Esophagus muscularis mucosa (tissue), 4 donors: ENCODE data around the gene RAB10. TPM values are rescaled to one million over a fixed set of nuclear protein-coding genes. Genes with fewer than 3 reads are reported as not detected.

ENCODE experiments used
- DNase-seq: peaks from one replicate; pipeline ENCODE4 v3.0.0-alpha.2; 2017; ENCODE audit errors: extremely low spot score
- H3K27ac ChIP-seq, 4 donors: fragments of 200-600 bp; sonication (generic); replicated peaks in 1 of 4; 1 replicate in 3 of 4; 2 replicates in 1 of 4; pipeline ENCODE4 v1.5.1; 2016 to 2019; ENCODE audit warnings: mild to moderate bottlenecking in 1 of 4
- H3K27me3 ChIP-seq, 4 donors: fragments of 200-600 bp; sonication (generic); one replicate each; pipeline versions ENCODE4 v1.5.1 to v1.6.0; 2016 to 2019
- H3K36me3 ChIP-seq, 4 donors: fragments of 200-600 bp; sonication (generic); one replicate each; pipeline ENCODE4 v1.5.1; 2016 to 2019
- H3K4me1 ChIP-seq, 4 donors: fragments of 200-600 bp; sonication (generic); one replicate each; pipeline ENCODE4 v1.5.1; 2016 to 2019
- H3K4me3 ChIP-seq, 4 donors: fragments of 200-600 bp; sonication (generic); 1 replicate in 2 of 4; 2 replicates in 2 of 4; pipeline ENCODE4 v1.5.1; 2016 to 2019; ENCODE audit warnings: mild to moderate bottlenecking in 4 of 4, moderate library complexity in 1 of 4
- H3K9me3 ChIP-seq, 4 donors: fragments of 200-600 bp; sonication (generic); 1 replicate in 3 of 4; 2 replicates in 1 of 4; pipeline ENCODE4 v1.5.1; 2016 to 2019
- EP300 ChIP-seq: sonication (generic); formaldehyde crosslinking; IDR thresholded peaks from one replicate; pipeline ENCODE4 v1.6.1; 2017; ENCODE audit warnings: antibody characterized with exemption
- POLR2A ChIP-seq: fragments of 450-650 bp; IDR thresholded peaks from one replicate; pipeline ENCODE4 v1.6.1; 2017; ENCODE audit warnings: antibody characterized with exemption, moderate library complexity, mild to moderate bottlenecking, low read depth
- POLR2AphosphoS5 ChIP-seq, 2 donors: sonication (generic); formaldehyde crosslinking; IDR thresholded peaks; one replicate each; pipeline ENCODE4 v1.6.1; 2017; ENCODE audit warnings: antibody characterized with exemption in 2 of 2
- WGBS: methylation state at CpG from one replicate; pipeline ENCODE4 v1.1.5; 2018; 5-methylcytosine and 5-hydroxymethylcytosine counted together
- intact Hi-C: fragments of 100-400 bp; cut with DNase I; formaldehyde crosslinking; loops from one replicate; pipeline ENCODE4 v1.15.1; 2023
- total RNA-seq, 4 donors: library from RNA; depleted of rRNA; stranded (reverse); fragments of >200 nt; gene quantifications; one replicate each; pipeline versions ENCODE4 v1.1.0 to v1.2.1, GENCODE V29; 2016
- TF ChIP-seq, protein P1 (sequence below), 3 experiments: fragments of 200-600 bp in 2 of 3; fragments of 450-650 bp in 1 of 3; sonication (generic) in 2 of 3; IDR thresholded peaks; one replicate each; pipeline ENCODE4 v1.5.1; 2017 to 2019; ENCODE audit warnings: antibody characterized with exemption in 3 of 3, mild to moderate bottlenecking in 2 of 3, moderate library complexity in 1 of 3

Gene RAB10
- total RNA-seq, 4 donors from 2014 or later = 91.0 to 106 (median 98.1) TPM

DNA sequence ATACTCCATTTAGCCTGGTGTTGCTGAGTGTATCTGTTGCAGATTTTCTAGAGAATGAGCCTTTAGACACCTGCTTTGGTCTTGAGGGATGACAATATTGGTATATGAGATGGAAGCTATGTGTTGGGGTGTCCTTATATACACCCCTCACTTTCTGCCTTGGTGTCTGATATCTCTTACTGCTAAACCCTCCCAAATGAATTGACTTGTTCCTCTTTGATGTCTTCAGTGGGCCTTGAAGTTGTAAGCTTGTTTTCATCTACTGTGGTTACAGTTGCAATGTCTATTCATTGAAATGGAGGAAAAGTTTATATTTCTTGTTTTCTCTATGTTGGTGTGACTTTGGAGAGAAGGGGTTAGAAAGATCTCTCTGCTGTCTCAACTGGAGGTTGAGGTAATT lies 18.9 kb downstream of the RAB10 start:
- no peak for TF ChIP-seq POLR2AphosphoS5 (IDR thresholded peaks at IDR 0.05)
- TF ChIP-seq, protein P1, sequence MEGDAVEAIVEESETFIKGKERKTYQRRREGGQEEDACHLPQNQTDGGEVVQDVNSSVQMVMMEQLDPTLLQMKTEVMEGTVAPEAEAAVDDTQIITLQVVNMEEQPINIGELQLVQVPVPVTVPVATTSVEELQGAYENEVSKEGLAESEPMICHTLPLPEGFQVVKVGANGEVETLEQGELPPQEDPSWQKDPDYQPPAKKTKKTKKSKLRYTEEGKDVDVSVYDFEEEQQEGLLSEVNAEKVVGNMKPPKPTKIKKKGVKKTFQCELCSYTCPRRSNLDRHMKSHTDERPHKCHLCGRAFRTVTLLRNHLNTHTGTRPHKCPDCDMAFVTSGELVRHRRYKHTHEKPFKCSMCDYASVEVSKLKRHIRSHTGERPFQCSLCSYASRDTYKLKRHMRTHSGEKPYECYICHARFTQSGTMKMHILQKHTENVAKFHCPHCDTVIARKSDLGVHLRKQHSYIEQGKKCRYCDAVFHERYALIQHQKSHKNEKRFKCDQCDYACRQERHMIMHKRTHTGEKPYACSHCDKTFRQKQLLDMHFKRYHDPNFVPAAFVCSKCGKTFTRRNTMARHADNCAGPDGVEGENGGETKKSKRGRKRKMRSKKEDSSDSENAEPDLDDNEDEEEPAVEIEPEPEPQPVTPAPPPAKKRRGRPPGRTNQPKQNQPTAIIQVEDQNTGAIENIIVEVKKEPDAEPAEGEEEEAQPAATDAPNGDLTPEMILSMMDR (IDR thresholded peaks at IDR 0.05) = no peak
- TF ChIP-seq EP300 = no peak
- no peak for TF ChIP-seq POLR2A
- H3K4me3 ChIP-seq = no peak overlapping the region
- H3K4me1 ChIP-seq = peaks cover 12 to 68% (median 66%) of the 10 kb centered on the region in 4 donors
- H3K36me3 ChIP-seq = no peaks in the 10 kb centered on the region
- no peak for DNase-seq
- H3K9me3 ChIP-seq = no peaks in the 10 kb centered on the region
- no peaks in the 10 kb centered on the region for H3K27me3 ChIP-seq
- H3K27ac ChIP-seq = no peak overlapping the region
- intact Hi-C loops = no loop called here

- 61% methylated on average over 4 of the region's 4 CpGs for WGBS
- H3K36me3 ChIP-seq = no peaks in the 10 kb centered on the region
- H3K27me3 ChIP-seq = no peaks in the 10 kb centered on the region
- H3K4me3 ChIP-seq = no peak overlapping the region
- H3K4me1 ChIP-seq = peaks cover 7 to 67% (median 60%) of the 10 kb centered on the region in 4 donors
- H3K9me3 ChIP-seq = no peaks in the 10 kb centered on the region
- no peak overlapping the region for H3K27ac ChIP-seq
- no peak for TF ChIP-seq POLR2A
- TF ChIP-seq, protein P1 (IDR thresholded peaks at IDR 0.05) = no peak
- no peak for TF ChIP-seq EP300
- TF ChIP-seq POLR2AphosphoS5 (IDR thresholded peaks at IDR 0.05) = no peak
- DNase-seq = no peak
- intact Hi-C loops = no loop called here
Observed at GRCh38 chr2:26054598-26055348, 20.9 kb downstream of the RAB10 start.

- Histone ChIP-seq H3K36me3 (peaks cover 0 to 13% (median 6%) of the 10 kb centered on the region in 4 donors), H3K27me3 (no peaks in the 10 kb centered on the region), H3K4me3 (no peak overlapping the region), H3K9me3 (no peaks in the 10 kb centered on the region), H3K4me1 (peaks cover 7 to 60% (median 40%) of the 10 kb centered on the region in 4 donors), H3K27ac (no peak overlapping the region)
- intact Hi-C loops = no loop called here
- no peak for TF ChIP-seq EP300
- no peak for TF ChIP-seq POLR2A
- no peak for TF ChIP-seq POLR2AphosphoS5 (IDR thresholded peaks at IDR 0.05)
- TF ChIP-seq, protein P1 (IDR thresholded peaks at IDR 0.05) = no peak
- DNase-seq = no peak
- WGBS = 95% methylated on average over 4 of the region's 4 CpGs
Observed at GRCh38 chr2:26058390-26058789, 24.5 kb downstream of the RAB10 start.

GRCh38 chr2:26059542-26059941 lies 25.7 kb downstream of the RAB10 start:
- no peak for DNase-seq
- intact Hi-C loops = no loop called here
- WGBS = 72% methylated on average over 3 of the region's 3 CpGs
- H3K9me3 ChIP-seq = no peaks in the 10 kb centered on the region
- H3K4me3 ChIP-seq = no peak overlapping the region
- H3K36me3 ChIP-seq = peaks cover 0 to 21% (median 9%) of the 10 kb centered on the region in 4 donors
- H3K4me1 ChIP-seq = peaks cover 7 to 50% (median 34%) of the 10 kb centered on the region in 4 donors
- no peak for TF ChIP-seq EP300
- H3K27me3 ChIP-seq = no peaks in the 10 kb centered on the region
- no peak overlapping the region for H3K27ac ChIP-seq

DNA sequence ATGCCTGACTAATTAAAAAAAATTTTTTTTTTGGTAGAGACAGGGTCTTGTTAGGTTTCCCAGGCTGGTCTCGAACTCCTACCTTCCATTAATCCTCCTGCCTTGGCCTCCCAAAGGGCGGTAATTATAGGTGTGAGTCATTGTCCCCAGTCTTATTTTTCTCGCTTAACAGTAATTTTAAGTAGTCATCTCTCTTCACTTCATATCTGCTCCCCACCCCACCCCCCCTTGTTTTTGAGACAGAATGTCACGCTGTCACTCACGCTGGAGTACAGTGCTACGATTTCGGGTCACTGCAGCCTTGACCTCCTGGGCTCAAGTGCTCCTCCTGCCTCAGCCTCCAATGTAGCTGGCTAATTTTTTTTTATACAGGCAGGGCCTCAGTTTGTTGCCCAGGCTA lies 27.7 kb downstream of the RAB10 start:
- 87% methylated on average over 7 of the region's 7 CpGs for WGBS
- no peaks in the 10 kb centered on the region for H3K9me3 ChIP-seq

More for the DNA sequence above, 27.7 kb downstream of the RAB10 start:
- no peak overlapping the region for H3K4me3 ChIP-seq
- no peaks in the 10 kb centered on the region for H3K27me3 ChIP-seq
- peaks cover 0 to 21% (median 9%) of the 10 kb centered on the region in 4 donors for H3K36me3 ChIP-seq
- no peak overlapping the region for H3K27ac ChIP-seq
- intact Hi-C loops = no loop called here
- peaks cover 7 to 39% (median 22%) of the 10 kb centered on the region in 4 donors for H3K4me1 ChIP-seq
- no peak for DNase-seq
- TF ChIP-seq POLR2A (no peak), POLR2AphosphoS5 (IDR thresholded peaks at IDR 0.05) (no peak), EP300 (no peak)
- TF ChIP-seq, protein P1 (IDR thresholded peaks at IDR 0.05) = no peak
